Fibroblast of skin of back (primary cell): Measurements from ENCODE around the gene ANK3.

Experiments used
- DNase-seq: peaks from one replicate; pipeline ENCODE4 v3.0.0-alpha.2; 2013

ANK3 gene

DNA sequence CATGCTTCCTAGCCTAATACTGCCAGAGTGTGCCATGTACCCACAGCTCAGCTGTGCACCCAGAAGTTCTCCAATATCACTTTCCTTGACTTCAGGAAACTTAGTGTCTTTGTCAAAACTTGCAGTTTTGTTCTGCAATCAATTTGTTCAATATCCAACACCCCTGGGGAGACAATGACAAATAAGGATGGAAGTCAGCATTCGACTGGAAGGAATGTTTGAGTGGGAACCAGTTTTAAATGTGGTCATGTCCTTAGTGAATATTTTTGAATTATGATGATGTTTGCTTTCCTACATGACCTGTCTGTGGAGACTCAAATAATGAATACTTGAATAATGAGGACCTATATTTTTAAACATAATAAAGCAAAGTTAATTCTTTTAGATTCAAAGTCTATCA lies 112.0 kb downstream of the ANK3 start:
- peak; percentile 76 for DNase-seq

DNA sequence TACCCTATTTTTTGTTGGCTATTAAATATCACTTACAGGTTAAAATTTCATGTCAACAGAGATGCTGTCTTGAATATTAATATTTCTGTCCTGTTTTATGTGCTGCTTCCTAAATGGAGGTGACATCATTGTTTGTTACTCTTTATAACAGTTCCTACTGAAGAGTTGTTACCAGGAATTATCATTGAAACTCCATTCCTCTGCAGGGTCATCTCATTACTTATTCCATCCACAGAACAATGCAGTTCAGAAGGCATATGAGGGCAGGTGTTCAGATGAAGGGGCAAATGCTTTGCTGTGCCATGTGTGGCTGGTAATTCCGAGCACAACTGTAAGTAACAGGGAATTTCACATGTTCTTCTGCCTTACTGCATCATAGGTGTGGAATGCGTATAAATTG lies 113.4 kb downstream of the ANK3 start:
- no peak for DNase-seq

- no peak for DNase-seq
Observed at GRCh38 chr10:60271319-60272040, 118.2 kb downstream of the ANK3 start.

DNA sequence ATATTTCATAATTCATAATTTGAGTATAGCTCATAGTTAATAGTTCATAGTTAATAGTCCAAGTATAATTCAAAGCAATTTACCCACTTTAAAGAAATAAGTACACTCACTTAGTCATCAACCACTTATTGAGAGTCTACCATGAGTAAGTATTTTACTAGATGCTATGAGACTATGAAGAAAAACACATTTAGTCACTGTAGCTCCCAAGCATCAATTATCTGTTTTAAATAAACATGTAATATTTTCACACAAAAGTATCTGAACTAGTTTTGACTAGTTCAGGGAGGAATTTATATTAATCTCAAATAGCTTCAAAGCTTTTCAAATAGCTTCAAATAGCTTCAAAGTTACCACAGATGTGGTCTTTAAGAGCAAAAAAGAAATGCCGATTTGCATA lies 119.2 kb downstream of the ANK3 start:
- DNase-seq, result peak; percentile 75

- DNase-seq, result no peak
Observed at GRCh38 chr10:60267802-60268201, 121.9 kb downstream of the ANK3 start.

- no peak for DNase-seq
Observed at GRCh38 chr10:60266513-60266912, 123.2 kb downstream of the ANK3 start.

- DNase-seq, result no peak
Observed at GRCh38 chr10:60262647-60263126, 127.0 kb downstream of the ANK3 start.

GRCh38 chr10:60260321-60260720 lies 129.4 kb downstream of the ANK3 start:
- DNase-seq, result no peak

DNA sequence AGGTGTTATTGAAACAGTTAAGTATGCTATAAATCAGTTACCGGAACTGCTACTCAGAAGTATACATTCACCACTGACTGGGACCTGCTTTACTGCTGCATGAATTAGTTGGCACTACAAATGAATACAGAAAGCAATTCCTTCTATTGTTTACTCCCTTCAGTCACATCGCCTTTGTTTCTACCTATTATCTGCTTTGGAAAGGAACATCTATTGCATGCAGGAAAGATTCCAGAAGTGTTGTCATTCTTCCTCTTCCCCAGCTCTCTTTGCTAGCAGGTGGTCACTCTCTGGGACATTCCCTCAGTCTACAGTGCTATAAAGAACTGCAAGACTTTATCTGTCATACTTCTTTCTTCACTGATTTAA lies 131.3 kb downstream of the ANK3 start:
- DNase-seq, result no peak

DNA sequence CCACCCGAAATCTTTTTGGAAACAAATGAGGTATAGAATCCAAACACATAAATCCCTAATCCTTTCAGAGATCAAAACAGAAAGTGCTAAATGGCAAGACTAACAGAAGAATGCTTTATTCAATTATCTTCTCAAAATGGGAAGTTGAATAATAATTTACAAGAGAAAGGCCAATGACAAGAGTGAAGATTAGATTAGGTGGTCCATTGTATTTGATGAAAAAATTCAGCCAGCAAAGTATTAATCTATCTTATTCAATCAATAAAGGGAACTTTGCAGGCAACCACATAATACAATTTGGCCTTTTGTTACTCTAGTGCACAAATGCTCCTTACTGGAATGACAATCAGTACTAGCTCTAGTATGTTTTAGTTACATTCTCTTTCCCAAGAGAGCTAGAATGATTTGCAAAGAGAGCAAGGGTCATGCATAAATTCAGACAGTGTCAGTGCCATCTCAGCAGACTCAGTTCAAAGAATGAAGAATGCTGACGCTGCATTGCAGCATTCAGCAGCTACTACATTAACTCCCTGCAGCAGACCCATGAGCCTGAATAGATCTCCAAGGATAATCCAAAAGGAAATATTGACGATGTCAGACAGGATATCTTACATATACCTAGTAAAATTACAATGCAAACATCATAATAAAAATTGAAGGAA lies 131.8 kb downstream of the ANK3 start:
- no peak for DNase-seq

- DNase-seq, result no peak
Observed at GRCh38 chr10:60254776-60255175, 134.9 kb downstream of the ANK3 start.

- no peak for DNase-seq
Observed at GRCh38 chr10:60253484-60253883, 136.2 kb downstream of the ANK3 start.

DNA sequence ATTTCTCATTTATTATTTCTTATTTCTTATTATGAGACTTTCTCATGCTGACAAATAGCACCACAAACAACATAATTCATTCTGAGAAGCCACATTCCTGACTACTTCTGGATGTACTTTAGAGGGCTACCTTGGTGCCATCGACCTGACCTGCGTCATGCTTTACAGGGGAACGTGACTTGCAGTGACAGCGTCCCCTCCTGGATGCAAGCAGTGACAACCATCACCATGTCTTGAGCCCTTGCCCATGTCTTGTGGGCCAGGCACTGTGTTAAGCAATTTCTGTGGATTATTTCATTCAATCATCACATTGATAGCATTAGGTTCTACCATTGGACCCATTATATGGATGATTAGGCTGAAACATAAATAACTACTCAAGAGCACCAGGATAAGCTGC lies 137.0 kb downstream of the ANK3 start:
- no peak for DNase-seq

DNA sequence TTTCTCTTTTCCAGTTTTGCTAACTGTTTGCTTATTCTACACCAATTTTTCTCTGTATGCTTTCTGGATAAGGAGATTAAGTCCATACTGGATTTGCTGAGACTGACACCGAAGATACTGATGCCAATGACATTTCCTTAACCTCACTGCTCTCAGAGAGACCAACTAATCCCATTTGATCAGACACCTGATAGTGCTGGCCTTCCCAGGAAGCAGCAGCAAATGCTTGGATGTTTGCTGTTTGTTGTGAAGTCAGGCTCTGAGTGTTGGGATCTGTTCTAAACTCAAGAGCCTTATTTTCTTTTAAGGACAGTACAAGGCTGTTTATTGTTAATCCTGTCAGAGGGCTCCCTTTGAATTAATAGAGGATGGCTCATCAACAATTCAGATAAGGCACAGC lies 143.3 kb downstream of the ANK3 start:
- no peak for DNase-seq

DNA sequence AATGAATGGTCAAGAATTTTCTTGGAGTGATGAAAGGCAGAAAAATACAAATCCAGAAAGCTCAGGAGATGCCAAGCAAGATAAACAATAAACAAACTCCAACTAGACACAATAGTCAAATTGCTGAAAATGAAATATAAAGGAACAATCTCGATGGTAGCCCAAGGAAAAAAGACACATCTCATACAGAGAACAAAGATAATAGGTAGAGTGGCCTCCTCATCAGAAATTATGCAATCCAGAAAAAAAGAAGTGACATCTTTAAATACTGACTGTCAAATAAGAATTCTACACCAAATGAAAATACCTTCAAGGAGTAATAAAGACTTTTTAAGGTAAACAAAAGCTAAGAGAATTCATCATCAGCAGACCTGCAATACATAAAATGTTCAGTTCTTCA lies 150.4 kb downstream of the ANK3 start:
- no peak for DNase-seq

DNA sequence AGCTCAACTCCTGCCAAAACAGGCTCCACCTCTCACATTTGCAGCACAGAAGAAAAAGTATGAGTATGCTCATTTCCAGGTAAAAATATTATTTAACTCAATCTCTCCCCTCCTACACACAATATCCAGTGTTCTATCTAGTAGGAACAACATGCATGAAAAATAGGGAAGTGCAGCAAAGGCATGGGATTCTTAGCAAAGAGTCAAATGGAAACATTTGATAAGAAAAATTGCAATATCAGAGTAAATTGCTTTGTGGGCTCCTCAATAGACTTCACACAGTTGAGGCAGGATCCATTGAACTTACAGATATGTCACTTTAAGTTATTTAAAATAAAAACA lies 150.9 kb downstream of the ANK3 start:
- DNase-seq, result no peak

- peak; percentile 23 for DNase-seq
Observed at GRCh38 chr10:60237977-60238758, 151.5 kb downstream of the ANK3 start.

- peak; percentile 38 for DNase-seq
Observed at GRCh38 chr10:60236869-60237524, 152.7 kb downstream of the ANK3 start.

DNA sequence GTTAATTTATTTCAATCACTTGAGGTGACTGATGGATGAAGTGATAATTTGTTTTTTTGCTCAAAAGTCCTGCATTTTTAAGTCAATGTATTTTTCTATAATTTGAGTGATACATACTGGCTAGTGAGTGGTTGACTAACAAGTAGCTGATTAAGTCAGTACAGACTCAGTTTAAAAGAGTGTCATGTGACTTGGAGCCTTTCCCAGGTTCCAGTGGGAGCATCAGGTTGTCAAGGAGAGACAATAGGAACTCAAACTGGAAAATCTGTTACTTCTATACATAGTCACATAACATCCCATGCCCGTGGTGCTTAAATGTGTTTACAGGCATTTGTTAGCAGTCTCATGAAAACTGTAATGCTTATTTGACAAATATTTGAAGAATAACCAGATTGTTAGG lies 154.7 kb downstream of the ANK3 start:
- DNase-seq, result peak; percentile 24

- DNase-seq, result no peak
Observed at GRCh38 chr10:60234551-60234950, 155.1 kb downstream of the ANK3 start.

DNA sequence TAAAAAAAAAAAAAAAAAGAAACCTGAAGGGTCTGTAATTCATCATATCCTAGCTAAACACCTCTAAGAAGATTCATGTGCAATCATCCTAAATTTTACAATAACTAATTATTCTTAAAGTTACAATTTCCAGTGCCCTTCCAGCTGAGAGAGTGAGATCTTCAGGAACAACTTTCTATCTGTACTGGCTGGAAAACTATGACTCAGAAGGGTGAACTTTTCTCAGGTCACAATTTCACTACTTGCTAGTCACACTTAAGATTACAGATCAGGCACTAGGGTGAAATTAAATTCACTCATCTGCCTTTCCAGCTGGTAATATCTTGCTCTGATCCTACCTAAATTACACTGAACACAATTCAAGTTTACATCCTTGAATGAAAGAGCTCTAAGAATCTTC lies 158.8 kb downstream of the ANK3 start:
- DNase-seq, result peak; percentile 29

DNA sequence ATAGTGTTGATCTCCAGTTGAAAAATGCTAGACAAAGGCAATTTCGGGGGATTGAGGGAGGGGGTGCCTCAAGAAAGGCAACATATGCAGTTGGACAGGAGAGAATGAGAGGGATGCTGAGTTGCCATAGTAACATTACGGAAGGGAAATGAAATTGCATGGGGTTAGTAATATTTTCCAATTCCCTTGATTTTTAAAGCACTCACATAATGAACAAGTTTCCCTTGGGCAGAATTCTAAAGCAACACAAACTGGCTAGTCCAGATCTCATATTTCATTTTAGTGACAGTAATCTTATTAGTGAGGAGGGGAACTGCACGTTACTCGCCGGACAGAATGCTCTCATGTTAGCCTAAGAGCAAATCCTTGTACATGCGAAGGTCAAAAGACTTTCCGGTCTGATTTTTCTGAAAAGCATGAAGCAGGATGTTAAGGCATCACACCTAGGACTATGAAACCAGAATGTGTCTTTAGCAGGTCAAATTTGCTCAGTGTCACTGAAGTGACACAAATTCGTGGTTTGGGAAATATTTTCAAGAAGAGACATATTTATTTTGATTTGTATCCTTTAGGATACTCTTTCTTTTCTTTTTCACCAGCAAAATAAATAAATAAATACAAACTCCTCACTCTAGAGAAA lies 165.5 kb downstream of the ANK3 start:
- no peak for DNase-seq

DNA sequence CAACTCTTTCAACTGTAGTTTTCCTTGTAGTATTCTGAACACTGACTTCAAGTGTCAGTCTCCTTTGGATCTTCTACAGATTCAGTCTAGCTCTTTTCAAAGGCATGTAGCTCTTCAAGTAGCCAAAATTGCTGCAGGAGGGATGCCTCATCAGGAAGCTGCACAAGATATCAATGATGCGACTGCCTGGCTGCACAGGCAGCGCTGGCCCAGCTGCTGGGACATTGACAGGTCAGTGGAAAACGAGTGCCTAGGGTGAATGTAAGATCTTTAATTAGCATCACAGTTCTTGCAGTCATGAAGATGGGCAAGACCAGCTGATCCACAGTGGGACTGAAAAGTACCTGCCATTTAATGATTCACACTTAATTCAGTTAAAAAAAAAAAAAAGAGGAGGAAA lies 167.6 kb downstream of the ANK3 start:
- DNase-seq, result no peak
